Hematopoietic multipotent progenitor cell (in vitro differentiated cells): Measurements from ENCODE around the gene CHRND. TPM values are rescaled to one million over a fixed set of nuclear protein-coding genes. Genes with fewer than 3 reads are reported as not detected.
"Not testable (repeated sequence)": the region's sequence is repeated elsewhere in the genome, so short reads cannot be mapped to it uniquely, and the experiment has no call there.

Experiments used
- DNase-seq, 3 donors: peaks; one replicate each; pipeline ENCODE4 v3.0.0-alpha.2; 2011 to 2015; ENCODE audit warnings: low read depth in 2 of 3, low spot score in 2 of 3
- total RNA-seq: library from RNA; depleted of rRNA; stranded (reverse); fragments of >200 nt; gene quantifications from one replicate; pipeline ENCODE4 v1.2.3, GENCODE V29; 2012

Gene CHRND
- total RNA-seq, 1 donor = not detected

DNA sequence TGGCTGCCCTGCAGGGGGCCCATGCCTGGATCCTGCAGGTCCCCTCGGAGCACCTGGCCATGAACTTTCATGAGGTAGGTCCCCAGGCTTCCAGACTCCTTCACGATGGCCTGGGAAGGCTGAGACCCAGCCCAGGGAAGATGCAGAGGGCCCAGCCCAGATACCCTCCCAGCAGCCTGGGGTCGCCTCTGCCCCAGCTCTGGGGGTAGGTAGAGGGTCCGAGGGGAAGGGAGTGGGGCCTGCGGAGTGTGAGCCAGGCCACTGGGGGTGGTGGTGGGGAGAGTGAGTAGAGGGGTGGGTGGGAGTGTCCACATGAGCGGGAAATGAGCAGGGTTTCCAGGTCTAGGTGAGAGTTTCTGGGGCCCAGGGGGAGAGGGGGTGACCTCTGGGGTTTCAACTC lies 1.2 kb upstream of the CHRND start:
- DNase-seq = no peak

DNA sequence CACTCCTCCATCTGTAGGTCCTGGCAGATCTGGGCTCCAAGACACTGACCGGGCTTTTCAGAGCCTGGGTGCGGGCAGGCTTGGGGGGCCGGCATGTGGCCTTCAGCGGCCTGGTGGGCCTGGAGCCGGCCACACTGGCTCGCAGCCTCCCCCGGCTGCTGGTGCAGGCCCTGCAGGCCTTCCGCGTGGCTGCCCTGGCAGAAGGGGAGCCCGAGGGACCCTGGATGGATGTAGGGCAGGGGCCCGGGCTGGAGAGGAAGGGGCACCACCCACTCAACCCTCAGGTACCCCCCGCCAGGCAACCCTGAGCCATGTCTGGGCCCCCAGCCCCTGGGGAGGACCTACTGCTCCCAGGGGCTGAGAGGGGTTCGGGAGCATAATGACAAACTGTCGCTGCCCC lies 761 bp upstream of the CHRND start:
- no peak for DNase-seq

DNA sequence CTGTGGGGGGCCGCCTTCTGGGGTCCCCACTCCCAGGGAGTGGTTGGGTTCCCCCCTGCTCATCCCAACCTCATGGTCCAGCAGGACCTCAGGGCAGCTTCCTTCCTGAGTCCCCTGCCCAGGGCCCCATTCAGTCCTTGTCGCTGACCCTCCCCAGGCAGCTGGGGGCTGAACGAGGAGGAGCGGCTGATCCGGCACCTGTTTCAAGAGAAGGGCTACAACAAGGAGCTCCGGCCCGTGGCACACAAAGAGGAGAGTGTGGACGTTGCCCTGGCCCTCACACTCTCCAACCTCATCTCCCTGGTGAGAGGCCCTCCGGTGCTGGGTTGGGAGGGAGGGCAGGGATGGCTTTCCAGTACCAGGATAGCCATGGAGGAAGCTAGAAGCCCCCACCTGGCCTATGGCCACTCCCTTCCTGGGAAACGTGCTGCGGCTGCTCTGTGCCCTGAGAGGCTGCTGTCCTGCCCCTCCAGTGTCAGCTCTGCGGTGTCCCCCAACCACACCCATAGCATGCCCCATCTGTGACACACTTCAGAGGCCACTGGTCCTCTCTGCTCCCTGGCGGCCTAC lies 497 bp downstream of the CHRND start:
- no peak for DNase-seq

DNA sequence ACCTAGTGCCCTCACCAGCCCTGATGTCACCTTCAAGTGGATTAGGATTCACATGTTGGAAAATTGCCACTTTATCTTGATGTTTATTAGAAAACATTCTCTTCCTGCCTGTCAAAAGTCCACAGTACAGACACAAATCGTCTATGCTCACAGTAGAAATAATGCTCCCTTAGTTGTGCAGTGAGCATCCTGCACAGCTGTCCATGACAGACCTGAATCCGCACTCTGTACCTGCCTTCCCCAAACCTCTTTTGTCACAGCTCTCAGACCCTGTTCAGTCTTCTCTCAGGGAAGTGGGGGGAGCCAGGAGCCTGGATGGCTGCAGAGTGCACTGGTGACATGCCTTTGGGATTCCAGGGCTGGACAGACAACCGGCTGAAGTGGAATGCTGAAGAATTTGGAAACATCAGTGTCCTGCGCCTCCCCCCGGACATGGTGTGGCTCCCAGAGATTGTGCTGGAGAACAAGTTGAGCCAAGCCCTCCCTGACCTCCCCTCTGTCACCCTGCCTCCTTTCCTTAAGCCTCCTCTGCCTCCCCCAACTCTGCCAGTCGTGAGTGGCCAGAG lies 2.0 kb downstream of the CHRND start:
- DNase-seq = no peak

DNA sequence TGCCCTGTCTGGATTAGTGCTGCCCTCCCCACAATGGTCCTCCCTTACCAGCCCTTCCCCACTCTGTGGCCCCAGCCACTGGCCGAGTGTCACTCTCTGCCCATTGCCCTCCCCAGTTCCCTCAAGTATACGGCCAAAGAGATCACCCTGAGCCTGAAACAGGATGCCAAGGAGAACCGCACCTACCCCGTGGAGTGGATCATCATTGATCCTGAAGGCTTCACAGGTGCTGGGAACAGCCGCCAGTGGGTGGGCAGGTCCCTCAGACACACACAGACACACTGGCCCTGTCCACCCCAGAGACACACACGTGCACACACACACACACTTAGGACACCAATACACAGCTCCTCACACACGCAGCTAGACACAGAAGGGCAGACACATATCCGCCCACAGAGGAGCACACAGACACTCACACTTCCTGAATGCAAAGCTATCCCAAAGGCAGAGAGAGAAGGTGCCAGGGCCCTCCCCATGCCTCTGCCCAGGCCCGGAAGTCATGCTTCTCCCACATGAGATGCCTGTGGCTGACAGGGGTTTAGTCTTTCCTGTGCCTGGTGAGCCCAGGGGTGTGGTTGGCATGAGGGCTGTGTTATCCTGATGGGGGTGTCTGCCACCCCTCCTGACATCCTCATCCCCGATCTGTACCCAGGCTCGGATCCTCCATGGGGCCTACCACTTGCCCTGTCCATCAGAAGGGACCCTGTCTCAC lies 2.9 kb downstream of the CHRND start:
- DNase-seq = no peak

DNA sequence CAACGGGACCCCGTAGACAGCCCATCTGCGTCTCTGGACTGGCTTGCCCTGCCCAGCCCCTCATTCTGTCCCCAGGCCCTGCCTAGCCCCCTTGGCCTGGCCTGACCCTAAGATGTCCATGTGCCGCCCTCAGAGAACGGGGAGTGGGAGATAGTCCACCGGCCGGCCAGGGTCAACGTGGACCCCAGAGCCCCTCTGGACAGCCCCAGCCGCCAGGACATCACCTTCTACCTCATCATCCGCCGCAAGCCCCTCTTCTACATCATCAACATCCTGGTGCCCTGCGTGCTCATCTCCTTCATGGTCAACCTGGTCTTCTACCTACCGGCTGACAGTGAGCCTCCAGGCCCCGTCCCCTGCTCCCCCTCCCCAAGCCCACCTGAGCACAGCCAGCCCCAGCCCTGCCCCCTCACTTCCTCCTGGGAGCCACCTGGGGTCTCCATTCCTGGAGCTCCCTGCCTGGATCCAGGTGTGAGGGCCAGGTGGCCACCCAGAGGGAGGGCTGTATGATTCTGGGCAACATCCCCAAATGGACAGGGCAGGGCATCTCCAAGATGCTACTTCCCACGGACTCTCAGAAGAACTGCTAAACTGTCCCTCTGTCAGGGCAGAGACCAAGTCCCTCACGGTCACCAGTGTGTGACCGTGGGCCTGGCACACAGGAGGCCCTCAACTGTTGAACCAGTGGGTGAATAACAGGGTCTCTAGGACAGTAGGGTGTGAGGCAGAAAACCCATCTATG lies 4.0 kb downstream of the CHRND start:
- DNase-seq = no peak

DNA sequence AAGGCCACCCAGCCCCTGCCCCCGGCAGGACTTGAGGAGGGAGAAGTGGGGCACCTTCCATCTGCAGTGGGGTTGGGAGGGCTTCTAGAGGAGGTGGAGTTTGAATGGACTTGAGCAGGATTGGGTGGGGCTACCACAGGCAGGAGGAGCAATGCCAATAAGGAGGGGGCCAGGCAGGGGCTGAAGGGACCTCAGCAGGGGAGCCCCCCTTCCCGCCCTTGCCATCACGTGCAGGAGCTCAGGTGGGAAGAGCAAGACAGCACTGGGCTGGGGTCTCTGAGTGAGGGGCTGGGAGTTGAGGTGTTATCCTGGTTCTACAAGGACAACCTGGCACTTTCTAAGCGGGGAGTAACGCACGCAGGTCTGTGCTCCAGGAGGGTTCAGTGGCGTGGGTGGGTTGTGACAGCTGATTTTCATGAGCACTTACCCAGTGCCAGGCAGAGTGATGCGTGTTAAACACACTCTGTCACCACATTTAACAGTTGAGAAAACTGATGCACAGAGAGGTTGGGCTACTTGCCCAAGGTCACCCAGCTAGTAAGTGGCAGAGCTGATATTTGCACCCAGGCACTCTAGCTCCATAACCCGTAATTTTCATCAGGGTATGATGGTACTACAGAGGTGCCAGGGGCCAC lies 4.8 kb downstream of the CHRND start:
- no peak for DNase-seq

DNA sequence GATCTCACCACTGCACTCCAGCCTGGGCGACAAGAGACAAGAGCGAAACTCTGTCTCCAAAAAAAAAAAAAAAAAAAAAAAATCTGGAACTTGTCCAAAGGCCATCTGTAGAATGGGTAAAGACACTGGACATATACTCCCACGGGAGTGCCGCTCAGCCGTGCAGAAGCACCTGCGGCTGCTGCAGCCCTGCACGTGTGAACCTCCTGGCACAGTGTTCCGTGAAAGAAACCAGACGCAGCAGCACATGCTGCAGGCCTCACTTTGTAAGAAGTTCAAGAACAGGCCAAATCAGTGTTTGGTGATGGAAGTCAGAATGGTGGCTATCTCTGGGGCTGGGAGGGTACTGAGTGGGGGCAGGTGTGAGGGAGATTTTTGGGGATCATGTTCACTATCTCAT lies 6.5 kb downstream of the CHRND start:
- DNase-seq = no peak

DNA sequence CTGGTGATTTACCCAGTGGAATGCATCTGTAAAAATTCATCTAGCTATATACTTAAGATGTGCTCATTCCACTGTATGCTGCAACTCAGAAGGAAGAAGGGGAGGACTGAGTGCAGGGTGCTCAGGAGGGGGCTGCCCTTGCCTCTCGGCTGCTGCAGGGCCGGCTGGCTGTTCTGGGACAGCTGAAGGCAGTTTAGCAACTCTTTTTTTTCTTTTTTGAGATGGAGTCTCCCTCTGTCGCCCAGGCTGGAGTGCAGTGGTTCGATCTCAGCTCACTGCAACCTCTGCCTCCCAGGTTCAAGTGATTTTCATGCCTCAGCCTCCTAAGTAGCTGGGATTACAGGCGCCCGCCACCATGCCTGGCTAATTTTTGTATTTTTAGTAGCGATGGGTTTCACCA lies 6.9 kb downstream of the CHRND start:
- DNase-seq = not testable (repeated sequence)

DNA sequence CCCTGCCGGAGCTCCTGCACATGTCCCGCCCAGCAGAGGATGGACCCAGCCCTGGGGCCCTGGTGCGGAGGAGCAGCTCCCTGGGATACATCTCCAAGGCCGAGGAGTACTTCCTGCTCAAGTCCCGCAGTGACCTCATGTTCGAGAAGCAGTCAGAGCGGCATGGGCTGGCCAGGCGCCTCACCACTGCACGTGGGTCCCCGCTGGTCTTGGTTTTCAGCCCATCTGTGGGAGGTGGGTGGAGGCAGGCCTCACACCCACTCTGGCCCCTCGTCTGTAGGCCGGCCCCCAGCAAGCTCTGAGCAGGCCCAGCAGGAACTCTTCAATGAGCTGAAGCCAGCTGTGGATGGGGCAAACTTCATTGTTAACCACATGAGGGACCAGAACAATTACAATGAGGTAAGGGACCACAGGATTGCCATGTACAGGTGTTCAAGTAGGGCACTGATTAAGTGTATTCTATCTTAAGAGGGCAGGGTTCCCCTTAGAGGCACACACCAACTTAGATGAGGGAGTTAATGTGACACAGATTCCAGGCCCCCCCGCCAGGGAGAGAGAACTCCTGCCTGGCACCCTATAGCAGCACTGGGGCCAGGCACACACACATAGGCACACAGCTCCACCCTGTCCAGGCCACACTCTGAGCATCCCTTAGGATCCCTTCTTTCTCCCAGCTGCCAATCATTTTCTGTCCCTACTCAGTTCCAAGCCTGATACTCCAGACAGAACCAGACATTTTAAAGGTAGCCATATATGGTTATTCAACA lies 8.2 kb downstream of the CHRND start:
- DNase-seq = no peak

DNA sequence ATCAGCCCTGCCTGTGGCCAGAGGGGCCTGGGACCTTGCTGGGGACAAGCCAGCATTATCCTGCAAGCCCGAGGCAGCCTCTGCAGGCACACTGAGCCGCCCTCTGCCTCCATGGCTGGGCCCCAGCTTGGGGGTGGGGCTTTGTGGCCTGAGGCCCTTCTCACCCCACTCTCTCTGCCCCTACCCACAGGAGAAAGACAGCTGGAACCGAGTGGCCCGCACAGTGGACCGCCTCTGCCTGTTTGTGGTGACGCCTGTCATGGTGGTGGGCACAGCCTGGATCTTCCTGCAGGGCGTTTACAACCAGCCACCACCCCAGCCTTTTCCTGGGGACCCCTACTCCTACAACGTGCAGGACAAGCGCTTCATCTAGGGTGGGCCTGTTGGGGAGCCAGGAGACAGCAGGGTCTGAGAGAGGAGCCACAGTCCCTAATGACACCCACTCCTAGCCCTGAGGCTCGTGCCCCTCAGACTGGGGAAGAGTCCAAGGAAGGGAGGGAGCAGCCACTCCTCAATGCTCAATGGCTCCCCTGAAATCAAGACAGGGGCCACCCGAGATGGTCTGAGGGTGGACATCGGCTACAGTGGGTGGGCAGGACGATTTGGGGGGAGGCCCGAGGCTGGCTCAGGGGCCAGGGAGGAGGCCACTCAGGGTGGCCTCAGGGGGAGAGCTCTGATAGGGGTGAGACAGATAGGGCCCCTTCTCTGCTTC lies 9.1 kb downstream of the CHRND start:
- DNase-seq = no peak

DNA sequence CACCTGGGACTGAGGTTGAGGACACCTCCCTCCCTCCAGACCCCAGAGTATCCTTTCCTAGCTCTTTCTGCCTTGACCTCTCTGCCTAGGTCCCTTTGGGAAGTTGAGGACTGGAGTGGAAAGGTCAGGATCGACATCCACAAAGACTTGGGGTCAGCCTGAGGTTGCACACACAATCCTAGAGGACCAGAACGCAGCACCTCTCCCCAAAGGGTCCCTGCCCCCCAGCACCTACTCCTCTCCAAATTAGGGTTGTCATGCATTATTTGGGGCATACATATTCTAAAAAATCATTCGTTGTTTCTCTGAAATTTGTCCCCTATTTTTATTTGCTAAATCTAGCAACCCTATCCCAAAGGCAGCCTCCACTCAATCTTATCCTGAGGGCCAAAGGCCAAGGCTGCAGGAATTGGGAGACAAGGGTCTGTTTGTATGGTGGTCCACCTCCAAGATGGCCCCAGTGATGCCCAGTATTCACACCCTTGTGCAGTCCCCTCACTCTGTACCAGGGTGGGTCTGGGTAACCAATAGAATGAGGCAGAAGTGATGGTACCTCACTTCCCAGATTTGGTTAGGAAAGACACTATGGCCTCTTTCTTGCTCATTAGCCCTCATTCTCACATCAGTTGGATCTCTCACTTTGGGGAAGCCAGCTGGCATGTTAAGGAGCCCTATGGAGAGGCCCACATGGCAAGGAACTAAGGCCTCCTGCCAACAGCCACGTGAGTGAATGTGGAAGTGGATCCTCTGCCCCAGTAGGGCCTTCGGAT lies 10.0 kb downstream of the CHRND start:
- DNase-seq = no peak

DNA sequence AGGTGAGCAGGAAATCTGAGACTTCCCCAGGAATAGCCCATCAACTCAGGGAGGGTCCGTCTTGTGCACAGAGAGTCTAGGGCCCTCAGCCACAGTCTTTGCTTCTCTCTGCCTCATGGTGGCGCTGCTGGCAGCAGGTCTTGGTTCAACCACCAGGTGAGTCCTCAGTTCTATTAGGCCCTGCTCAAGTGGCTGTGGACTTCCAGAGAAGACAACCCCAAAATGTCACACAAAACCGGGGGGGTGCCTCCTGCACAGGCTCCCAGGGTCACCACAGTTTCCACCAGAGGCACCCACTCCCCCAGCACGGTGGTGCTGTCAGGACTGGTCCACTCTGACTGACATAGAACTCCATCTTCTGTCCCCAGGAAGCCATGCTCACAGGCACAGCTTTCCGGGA lies 11.1 kb downstream of the CHRND start:
- DNase-seq = no peak

DNA sequence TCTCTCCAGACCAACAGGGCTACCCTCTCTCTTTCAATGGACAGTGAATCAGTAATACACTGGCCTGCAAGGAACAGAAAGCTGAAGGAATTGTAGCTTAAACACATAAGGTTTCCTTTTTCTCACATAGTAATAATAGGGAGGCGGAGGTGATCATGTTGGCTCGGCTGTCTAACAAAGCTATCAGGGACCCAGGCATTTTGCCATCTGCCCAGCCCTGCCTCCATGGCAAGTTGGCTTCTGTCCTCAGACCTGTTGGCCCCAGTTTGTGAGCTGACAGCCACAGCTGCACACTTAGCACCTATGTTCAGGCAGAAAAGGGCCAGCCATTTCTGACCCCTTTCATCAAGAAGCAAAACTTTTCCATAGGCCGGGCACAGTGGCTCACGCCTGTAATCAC lies 11.5 kb downstream of the CHRND start:
- DNase-seq = no peak

DNA sequence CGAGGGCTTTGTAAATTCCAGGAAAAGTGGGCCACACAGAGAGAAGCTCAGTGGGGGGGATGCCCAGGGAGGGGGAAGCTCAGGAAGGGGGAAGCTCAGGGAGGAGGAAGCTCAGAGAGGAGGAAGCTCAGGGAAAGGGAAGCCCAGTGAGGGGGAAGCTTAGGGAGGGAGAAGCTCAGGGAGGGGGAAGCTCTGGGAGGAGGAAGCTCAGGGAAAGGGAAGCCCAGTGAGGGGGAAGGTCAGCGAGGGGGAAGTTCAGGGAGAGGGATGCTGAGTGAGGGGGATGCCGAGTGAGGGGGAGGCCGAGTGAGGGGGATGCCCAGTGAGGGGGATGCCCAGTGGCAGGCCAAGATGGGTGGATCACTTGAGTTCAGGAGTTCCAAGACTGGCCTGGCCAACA lies 12.7 kb downstream of the CHRND start:
- DNase-seq = no peak

DNA sequence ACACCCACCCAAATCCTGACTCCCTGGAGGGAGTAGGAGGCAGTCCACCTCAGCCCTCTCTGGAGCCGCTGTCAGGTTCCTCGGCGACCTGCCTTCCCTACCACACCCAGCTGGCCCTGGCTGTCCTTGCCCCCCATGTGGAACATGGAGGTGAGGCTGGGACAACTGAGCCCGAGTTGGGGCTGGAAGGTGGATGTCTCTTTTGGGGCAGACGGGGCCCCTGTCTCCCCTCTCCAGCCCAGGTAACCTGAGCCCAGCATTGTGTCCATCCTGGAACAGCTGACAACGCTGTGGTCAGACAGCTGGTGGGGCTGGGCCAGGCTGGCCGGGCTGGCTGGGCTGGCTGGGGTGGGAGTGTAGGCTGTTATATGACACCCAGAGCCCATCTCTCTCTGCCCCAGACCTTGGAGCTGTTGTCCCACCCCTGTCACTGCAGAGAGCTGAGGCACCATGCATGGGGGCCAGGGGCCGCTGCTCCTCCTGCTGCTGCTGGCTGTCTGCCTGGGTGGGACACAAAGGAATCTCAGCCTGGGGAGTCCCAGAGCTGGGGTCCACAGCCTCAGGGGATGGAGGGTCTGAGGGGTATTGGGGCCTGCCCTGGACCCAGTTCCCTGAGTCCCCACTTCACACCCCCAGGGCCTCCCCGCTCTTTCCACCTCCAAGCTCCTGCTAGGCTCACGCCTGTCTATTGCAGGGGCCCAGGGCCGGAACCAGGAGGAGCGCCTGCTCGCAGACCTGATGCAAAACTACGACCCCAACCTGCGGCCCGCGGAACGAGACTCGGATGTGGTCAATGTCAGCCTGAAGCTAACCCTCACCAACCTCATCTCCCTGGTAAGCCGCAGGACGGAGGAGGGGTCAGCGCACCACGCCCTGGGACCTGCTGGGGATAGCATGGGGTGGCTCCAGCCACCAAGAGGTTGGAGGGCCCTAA lies 13.6 kb downstream of the CHRND start, which contains the start of gene CHRNG:
Gene CHRNG, plus strand, starts transcription at position 395 of the 934 bp plus-strand sequence. Its CDS starts 56 bp downstream, at position 451.
- DNase-seq = no peak

DNA sequence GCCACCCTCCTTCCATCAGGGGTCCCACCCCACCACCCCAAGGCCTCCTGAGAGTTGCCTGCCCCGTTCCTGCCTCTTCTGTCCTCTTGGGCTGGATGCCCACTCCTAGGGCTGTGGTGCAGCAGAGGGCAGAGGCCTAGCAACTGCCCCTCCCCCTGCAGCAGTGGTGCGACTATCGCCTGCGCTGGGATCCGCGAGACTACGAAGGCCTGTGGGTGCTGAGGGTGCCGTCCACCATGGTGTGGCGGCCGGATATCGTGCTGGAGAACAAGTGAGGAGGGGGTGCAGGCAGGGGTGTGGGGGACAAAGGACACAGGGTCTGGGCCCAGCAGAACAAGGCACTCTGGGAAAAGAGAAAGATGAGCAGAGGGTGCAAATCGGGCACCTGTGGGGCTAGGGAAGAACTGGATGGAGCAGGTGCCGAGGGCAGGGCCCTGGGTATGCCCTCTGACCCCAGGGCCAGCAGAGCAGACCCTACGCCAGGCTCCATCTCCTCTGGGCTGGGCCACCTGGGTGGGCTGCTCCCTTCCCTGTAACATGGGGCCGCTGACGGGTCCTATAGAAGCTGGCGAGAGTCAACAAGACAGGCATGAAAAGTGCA lies 14.6 kb downstream of the CHRND start:
- no peak for DNase-seq
